Tibial nerve (tissue), 4 donors: ENCODE data around the gene AKAP6. TPM values are rescaled to one million over a fixed set of nuclear protein-coding genes. Genes with fewer than 3 reads are reported as not detected.

Source experiments
- DNase-seq, 2 donors: peaks; one replicate each; pipeline ENCODE4 v3.0.0-alpha.2; 2019; ENCODE audit warnings: low spot score in 2 of 2
- H3K27ac ChIP-seq, 4 donors: fragments of 200-600 bp; sonication (generic) in 3 of 4; one replicate each; pipeline ENCODE4 v1.5.1; 2017 to 2019; ENCODE audit warnings: mild to moderate bottlenecking in 1 of 4
- H3K27me3 ChIP-seq, 2 donors: fragments of 200-600 bp; sonication (generic) in 1 of 2; one replicate each; pipeline versions ENCODE4 v1.5.1 to v1.6.0; 2017 to 2019
- H3K36me3 ChIP-seq, 3 donors: fragments of 200-600 bp; sonication (generic); one replicate each; pipeline ENCODE4 v1.5.1; 2018 to 2019
- H3K4me1 ChIP-seq, 4 donors: fragments of 200-600 bp; sonication (generic) in 3 of 4; one replicate each; pipeline ENCODE4 v1.5.1; 2017 to 2019
- H3K4me3 ChIP-seq, 4 donors: fragments of 200-600 bp; sonication (generic) in 3 of 4; one replicate each; pipeline ENCODE4 v1.5.1; 2017 to 2019; ENCODE audit warnings: mild to moderate bottlenecking in 1 of 4, moderate library complexity in 1 of 4
- H3K9me3 ChIP-seq, 4 donors: fragments of 200-600 bp; sonication (generic) in 3 of 4; one replicate each; pipeline ENCODE4 v1.5.1; 2017 to 2019
- EP300 ChIP-seq, 2 donors: sonication (generic); formaldehyde crosslinking; IDR thresholded peaks; one replicate each; pipeline ENCODE4 v1.6.1; 2017; ENCODE audit warnings: antibody characterized with exemption in 2 of 2, mild to moderate bottlenecking in 1 of 2
- POLR2A ChIP-seq, 2 donors: fragments of 450-650 bp; IDR thresholded peaks; one replicate each; pipeline ENCODE4 v1.6.1; 2017; ENCODE audit warnings: antibody characterized with exemption in 2 of 2, mild to moderate bottlenecking in 2 of 2, moderate library complexity in 2 of 2
- WGBS, 2 donors: methylation state at CpG; one replicate each; pipeline ENCODE4 v1.1.5; 2018; 5-methylcytosine and 5-hydroxymethylcytosine counted together
- total RNA-seq, 4 donors: library from RNA; depleted of rRNA; stranded (reverse); fragments of >200 nt; gene quantifications; one replicate each; pipeline ENCODE4 v1.1.0, GENCODE V29; 2016
- TF ChIP-seq, protein P1 (sequence below), 5 experiments: fragments of 200-600 bp in 3 of 5; fragments of 450-650 bp in 2 of 5; sonication (generic) in 3 of 5; IDR thresholded peaks; one replicate each; pipeline ENCODE4 v1.5.1; 2016 to 2019; ENCODE audit warnings: antibody characterized with exemption in 5 of 5, mild to moderate bottlenecking in 3 of 5, moderate library complexity in 2 of 5

Gene AKAP6
- total RNA-seq, 4 donors from 2014 or later: 2.1 to 10.7 (median 5.2) TPM

DNA sequence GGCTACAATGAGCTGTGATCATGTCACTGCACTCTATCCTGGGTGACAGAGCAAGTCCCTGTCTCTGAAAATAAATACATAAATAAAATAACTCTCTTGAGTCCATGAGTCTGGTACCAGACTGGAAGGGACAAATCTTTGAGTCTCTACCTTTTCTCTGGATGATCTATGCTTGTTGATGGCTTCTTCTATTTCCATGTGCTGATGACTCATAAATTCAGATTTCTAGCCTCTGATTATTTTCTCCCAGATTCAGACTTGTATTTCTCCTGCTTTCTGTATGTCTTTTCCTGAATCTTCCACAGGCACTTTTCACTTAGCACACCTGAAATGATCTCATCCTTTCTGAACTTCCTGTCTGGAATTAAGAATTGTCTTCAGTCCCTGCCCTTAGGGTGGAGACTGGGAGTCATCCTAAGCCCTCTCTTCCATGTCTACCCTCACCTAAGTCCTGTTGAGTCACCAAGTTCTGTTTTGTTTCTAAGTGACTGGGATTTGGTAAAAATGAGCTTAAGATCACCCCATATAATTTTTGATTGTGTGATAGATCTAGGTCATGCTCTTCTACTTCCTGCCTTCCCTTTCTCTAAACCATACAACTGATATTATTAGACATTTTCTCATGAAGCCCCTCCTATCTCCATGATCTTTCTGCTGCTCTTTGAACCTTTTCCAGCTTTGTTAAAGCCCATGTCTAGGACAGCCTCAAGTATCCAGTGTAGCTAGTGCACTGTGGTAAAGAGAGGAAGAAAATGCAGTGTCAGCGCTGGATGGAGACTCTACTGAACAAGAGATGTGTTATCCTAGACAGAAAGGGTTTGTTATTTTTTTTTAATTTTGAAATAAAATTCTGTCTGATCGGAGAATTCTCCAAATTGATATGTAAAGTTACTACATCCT is 13.1 kb downstream of the AKAP6 start:
- H3K9me3 ChIP-seq: no peaks in the 10 kb centered on the region
- no peak for DNase-seq
- WGBS, 2 donors: 48 to 67% methylated on average over 2 of the region's 2 CpGs
- no peak overlapping the region for H3K27ac ChIP-seq
- H3K4me3 ChIP-seq: no peak overlapping the region
- TF ChIP-seq EP300 (IDR thresholded peaks at IDR 0.05) (no peak), POLR2A (IDR thresholded peaks at IDR 0.05) (no peak)
- TF ChIP-seq, protein P1, sequence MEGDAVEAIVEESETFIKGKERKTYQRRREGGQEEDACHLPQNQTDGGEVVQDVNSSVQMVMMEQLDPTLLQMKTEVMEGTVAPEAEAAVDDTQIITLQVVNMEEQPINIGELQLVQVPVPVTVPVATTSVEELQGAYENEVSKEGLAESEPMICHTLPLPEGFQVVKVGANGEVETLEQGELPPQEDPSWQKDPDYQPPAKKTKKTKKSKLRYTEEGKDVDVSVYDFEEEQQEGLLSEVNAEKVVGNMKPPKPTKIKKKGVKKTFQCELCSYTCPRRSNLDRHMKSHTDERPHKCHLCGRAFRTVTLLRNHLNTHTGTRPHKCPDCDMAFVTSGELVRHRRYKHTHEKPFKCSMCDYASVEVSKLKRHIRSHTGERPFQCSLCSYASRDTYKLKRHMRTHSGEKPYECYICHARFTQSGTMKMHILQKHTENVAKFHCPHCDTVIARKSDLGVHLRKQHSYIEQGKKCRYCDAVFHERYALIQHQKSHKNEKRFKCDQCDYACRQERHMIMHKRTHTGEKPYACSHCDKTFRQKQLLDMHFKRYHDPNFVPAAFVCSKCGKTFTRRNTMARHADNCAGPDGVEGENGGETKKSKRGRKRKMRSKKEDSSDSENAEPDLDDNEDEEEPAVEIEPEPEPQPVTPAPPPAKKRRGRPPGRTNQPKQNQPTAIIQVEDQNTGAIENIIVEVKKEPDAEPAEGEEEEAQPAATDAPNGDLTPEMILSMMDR (IDR thresholded peaks at IDR 0.05): no peak
- no peaks in the 10 kb centered on the region for H3K27me3 ChIP-seq
- no peaks in the 10 kb centered on the region for H3K4me1 ChIP-seq
- H3K36me3 ChIP-seq: no peaks in the 10 kb centered on the region

DNA sequence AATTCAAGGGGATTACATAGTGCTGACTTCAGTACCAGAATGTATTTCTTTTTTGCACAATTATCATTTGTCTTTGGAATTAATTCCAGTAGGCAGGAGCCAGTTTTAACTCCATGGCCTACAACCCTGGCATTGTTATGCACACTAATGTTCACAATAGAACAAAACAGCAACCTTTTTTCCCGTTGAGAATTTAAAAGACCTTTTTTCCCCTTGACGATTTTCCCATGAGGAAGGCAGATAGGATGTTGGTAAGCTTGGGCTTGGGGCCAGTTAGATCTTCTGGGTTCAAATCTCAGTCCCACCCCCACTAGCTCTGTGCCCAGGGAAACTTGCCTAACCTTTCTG is 13.7 kb downstream of the AKAP6 start:
- Histone ChIP-seq H3K27ac (no peak overlapping the region), H3K4me3 (no peak overlapping the region), H3K27me3 (no peaks in the 10 kb centered on the region), H3K9me3 (no peaks in the 10 kb centered on the region), H3K36me3 (no peaks in the 10 kb centered on the region), H3K4me1 (no peaks in the 10 kb centered on the region)
- DNase-seq: no peak
- TF ChIP-seq POLR2A (IDR thresholded peaks at IDR 0.05) (no peak), EP300 (IDR thresholded peaks at IDR 0.05) (no peak)
- TF ChIP-seq, protein P1 (IDR thresholded peaks at IDR 0.05): no peak
- 25 to 37% methylated on average over 2 of the region's 2 CpGs for WGBS, 2 donors

DNA sequence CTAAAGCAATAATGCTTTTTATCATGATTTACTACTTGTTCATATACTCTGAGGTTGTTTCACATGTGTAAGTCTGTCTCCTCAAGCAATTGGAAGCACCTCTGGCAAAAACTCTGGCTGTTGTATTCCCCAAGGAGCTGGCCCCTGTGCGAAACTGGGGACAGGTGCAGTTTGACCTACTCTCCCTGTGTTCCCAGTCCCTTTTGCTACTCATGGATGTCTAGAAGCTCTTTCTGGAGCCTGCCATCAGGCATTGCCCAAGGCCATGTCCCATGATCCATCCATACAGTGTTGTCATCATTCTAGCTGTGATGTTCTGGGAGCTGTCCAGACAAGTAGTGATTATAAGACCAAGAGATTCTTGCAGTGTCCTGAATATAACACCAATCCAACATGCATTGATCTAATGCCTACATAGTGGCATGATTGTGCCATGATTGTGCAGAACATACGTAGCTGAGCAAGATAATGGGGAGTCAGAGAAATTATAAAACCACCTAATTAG is 14.9 kb downstream of the AKAP6 start:
- 88 to 94% methylated on average over 2 of the region's 2 CpGs for WGBS, 2 donors
- Histone ChIP-seq H3K4me3 (no peak overlapping the region), H3K9me3 (no peaks in the 10 kb centered on the region), H3K27me3 (no peaks in the 10 kb centered on the region), H3K27ac (no peak overlapping the region), H3K36me3 (no peaks in the 10 kb centered on the region), H3K4me1 (no peaks in the 10 kb centered on the region)
- DNase-seq: no peak
- TF ChIP-seq EP300 (IDR thresholded peaks at IDR 0.05) (no peak), POLR2A (IDR thresholded peaks at IDR 0.05) (no peak)
- TF ChIP-seq, protein P1 (IDR thresholded peaks at IDR 0.05): no peak

DNA sequence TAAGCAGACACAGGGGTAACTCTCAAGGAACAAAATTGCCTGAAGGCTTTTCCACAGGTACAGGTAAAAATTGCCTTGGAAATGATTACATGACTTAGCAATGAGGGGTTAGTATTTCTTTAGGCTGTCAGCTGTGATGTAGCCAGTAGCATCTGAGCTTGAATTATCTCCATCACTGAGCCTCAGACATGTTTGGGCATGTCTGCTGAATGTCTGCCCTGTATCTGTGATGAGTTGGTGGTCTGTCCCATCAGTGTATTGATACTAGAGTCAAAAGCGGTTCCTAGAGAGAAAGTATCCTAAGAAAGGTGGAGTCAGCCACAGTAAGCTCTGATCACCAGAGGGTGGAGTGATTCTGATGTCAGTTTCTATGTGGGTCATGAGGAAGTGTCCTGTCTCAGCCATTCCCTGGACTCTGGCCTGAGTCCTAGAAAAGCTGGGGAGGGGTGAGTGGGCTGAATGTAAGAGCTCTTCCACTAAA is 16.3 kb downstream of the AKAP6 start:
- H3K27ac ChIP-seq: no peak overlapping the region
- 80 to 95% methylated on average over 1 of the region's 1 CpG for WGBS, 2 donors
- no peaks in the 10 kb centered on the region for H3K36me3 ChIP-seq

More for the DNA sequence above, 16.3 kb downstream of the AKAP6 start:
- H3K4me3 ChIP-seq: no peak overlapping the region
- DNase-seq: no peak
- no peaks in the 10 kb centered on the region for H3K27me3 ChIP-seq
- no peaks in the 10 kb centered on the region for H3K4me1 ChIP-seq
- H3K9me3 ChIP-seq: no peaks in the 10 kb centered on the region
- TF ChIP-seq POLR2A (IDR thresholded peaks at IDR 0.05) (no peak), EP300 (IDR thresholded peaks at IDR 0.05) (no peak)
- TF ChIP-seq, protein P1 (IDR thresholded peaks at IDR 0.05): no peak
